HUDEP-2 (cell line): ENCODE data around the gene WWP2.
"Not testable (repeated sequence)": the region's sequence is repeated elsewhere in the genome, so short reads cannot be mapped to it uniquely, and the experiment has no call there.

Experiments
- DNase-seq, 76 experiments: peaks; one replicate each; lab custom pipeline; 2025; ENCODE audit not compliant: unreplicated experiment in 76 of 76; lab: John Stamatoyannopoulos, UW

Gene WWP2

GRCh38 chr16:69791391-69791847 lies 29.3 kb downstream of the WWP2 start:
- DNase-seq: not testable (repeated sequence)

- DNase-seq: peak in 1 of 76 experiments; percentile 0
Observed at GRCh38 chr16:69793526-69793925, 31.4 kb downstream of the WWP2 start.

- DNase-seq: no peak
Observed at GRCh38 chr16:69794486-69794885, 32.4 kb downstream of the WWP2 start.

GRCh38 chr16:69796285-69797118 lies 34.4 kb downstream of the WWP2 start:
- peak in 19 of 76 experiments; percentile 1 to 22 (median 11) for DNase-seq

GRCh38 chr16:69798466-69798865 lies 36.3 kb downstream of the WWP2 start:
- no peak for DNase-seq

- no peak for DNase-seq
Observed at GRCh38 chr16:69799611-69800031, 37.5 kb downstream of the WWP2 start.

GRCh38 chr16:69804297-69804696 lies 42.2 kb downstream of the WWP2 start:
- DNase-seq: no peak

GRCh38 chr16:69806776-69807175 lies 44.6 kb downstream of the WWP2 start:
- DNase-seq: not testable (repeated sequence)

- DNase-seq: no peak
Observed at GRCh38 chr16:69812688-69813014, 50.5 kb downstream of the WWP2 start.

- DNase-seq: no peak
Observed at GRCh38 chr16:69814078-69814477, 51.9 kb downstream of the WWP2 start.

GRCh38 chr16:69814561-69814960 lies 52.4 kb downstream of the WWP2 start:
- no peak for DNase-seq

- DNase-seq: not testable (repeated sequence)
Observed at GRCh38 chr16:69815216-69815883, 53.2 kb downstream of the WWP2 start.

GRCh38 chr16:69816996-69817395 lies 54.9 kb downstream of the WWP2 start:
- DNase-seq: no peak

GRCh38 chr16:69818891-69819545 lies 56.9 kb downstream of the WWP2 start:
- no peak for DNase-seq

GRCh38 chr16:69820926-69821541 lies 58.9 kb downstream of the WWP2 start:
- no peak for DNase-seq

- no peak for DNase-seq
Observed at GRCh38 chr16:69821844-69822173, 59.7 kb downstream of the WWP2 start.

GRCh38 chr16:69822174-69822935 lies 60.2 kb downstream of the WWP2 start:
- DNase-seq: no peak

- DNase-seq: no peak
Observed at GRCh38 chr16:69823831-69824563, 61.9 kb downstream of the WWP2 start.

- not testable (repeated sequence) for DNase-seq
Observed at GRCh38 chr16:69824564-69825142, 62.5 kb downstream of the WWP2 start.
